RWPE2 (cell line): Measurements from ENCODE around the gene MUSTN1.

Experiments used
- ATAC-seq: fragments of 200-7000 bp; cut with Tn5 transposase; 3 replicates; pipeline ENCODE4 v1.9.1; 2021; ENCODE audit warnings: low read depth
- DNase-seq: peaks from one replicate; pipeline ENCODE4 v3.0.0-alpha.2; 2020; ENCODE audit warnings: low spot score
- H3K27ac ChIP-seq: fragments of 450-650 bp; 2 replicates; pipeline ENCODE4 v1.5.1; 2017; ENCODE audit warnings: mild to moderate bottlenecking; ENCODE audit not compliant: poor library complexity, severe bottlenecking
- H3K27me3 ChIP-seq: fragments of 250-450 bp; sonication (Bioruptor Pico); 2 replicates; pipeline ENCODE4 v1.5.1; 2021; ENCODE audit warnings: mild to moderate bottlenecking, moderate library complexity; ENCODE audit not compliant: insufficient read depth, poor library complexity, severe bottlenecking
- H3K36me3 ChIP-seq: fragments of 250-450 bp; sonication (Bioruptor Pico); 2 replicates; pipeline ENCODE4 v1.5.1; 2020; ENCODE audit warnings: low read depth, mild to moderate bottlenecking, moderate library complexity
- H3K4me1 ChIP-seq: fragments of 250-450 bp; sonication (Bioruptor Pico); 2 replicates; pipeline ENCODE4 v1.5.1; 2021; ENCODE audit warnings: mild to moderate bottlenecking, moderate library complexity; ENCODE audit not compliant: insufficient read depth, poor library complexity, severe bottlenecking
- H3K4me3 ChIP-seq: fragments of 250-450 bp; sonication (Bioruptor Pico); 2 replicates; pipeline ENCODE4 v1.5.1; 2021; ENCODE audit warnings: mild to moderate bottlenecking, moderate library complexity; ENCODE audit not compliant: severe bottlenecking
- H3K9me3 ChIP-seq: fragments of 250-450 bp; sonication (Bioruptor Pico); 2 replicates; pipeline ENCODE4 v1.5.1; 2021; ENCODE audit warnings: mild to moderate bottlenecking, moderate library complexity; ENCODE audit not compliant: severe bottlenecking
- CTCF ChIP-seq: fragments of 450-650 bp; IDR thresholded peaks from one replicate; pipeline ENCODE4 v1.5.1; 2017; ENCODE audit warnings: mild to moderate bottlenecking, moderate library complexity; ENCODE audit not compliant: poor library complexity, severe bottlenecking

MUSTN1 gene

GRCh38 chr3:52845157-52845556, 10.3 kb upstream of the MUSTN1 start:
- Histone ChIP-seq H3K9me3 (no peaks in the 10 kb centered on the region), H3K27me3 (no peaks in the 10 kb centered on the region), H3K4me1 (no peaks in the 10 kb centered on the region), H3K36me3 (0 out of 2 replicates have a peak, but pooled peaks cover 5% of the 10 kb centered on the region), H3K4me3 (no peak overlapping the region), H3K27ac (no peak overlapping the region)
- DNase-seq (no peak), ATAC-seq (no peak)
- TF ChIP-seq CTCF: no peak

GRCh38 chr3:52844290-52844975, 9.6 kb upstream of the MUSTN1 start:
- Histone ChIP-seq H3K36me3 (0 out of 2 replicates have a peak, but pooled peaks cover 5% of the 10 kb centered on the region), H3K4me1 (no peaks in the 10 kb centered on the region), H3K27ac (no peak overlapping the region), H3K9me3 (no peaks in the 10 kb centered on the region), H3K4me3 (no peak overlapping the region), H3K27me3 (no peaks in the 10 kb centered on the region)
- ATAC-seq: no peak
- DNase-seq: no peak
- TF ChIP-seq CTCF: no peak

GRCh38 chr3:52843881-52844280, 9.1 kb upstream of the MUSTN1 start:
- DNase-seq: no peak
- no peaks in the 10 kb centered on the region for H3K27me3 ChIP-seq
- no peak overlapping the region for H3K27ac ChIP-seq
- 0 out of 2 replicates have a peak, but pooled peaks cover 3% of the 10 kb centered on the region for H3K36me3 ChIP-seq
- TF ChIP-seq CTCF: no peak
- no peaks in the 10 kb centered on the region for H3K4me1 ChIP-seq
- no peak overlapping the region for H3K4me3 ChIP-seq
- no peaks in the 10 kb centered on the region for H3K9me3 ChIP-seq
- ATAC-seq: no peak

- TF ChIP-seq CTCF: no peak
- no peaks in the 10 kb centered on the region for H3K36me3 ChIP-seq
- H3K27me3 ChIP-seq: no peaks in the 10 kb centered on the region
- no peak overlapping the region for H3K27ac ChIP-seq
- no peaks in the 10 kb centered on the region for H3K9me3 ChIP-seq
- no peak for ATAC-seq
- no peak for DNase-seq
- no peaks in the 10 kb centered on the region for H3K4me1 ChIP-seq
- no peak overlapping the region for H3K4me3 ChIP-seq
These were observed 8.5 kb upstream of the MUSTN1 start for GRCh38 chr3:52843108-52843865.

GRCh38 chr3:52842424-52842823, 7.6 kb upstream of the MUSTN1 start:
- H3K36me3 ChIP-seq: no peaks in the 10 kb centered on the region
- ATAC-seq: no peak
- no peaks in the 10 kb centered on the region for H3K9me3 ChIP-seq
- H3K4me3 ChIP-seq: no peak overlapping the region
- no peak for DNase-seq
- H3K27ac ChIP-seq: no peak overlapping the region
- no peaks in the 10 kb centered on the region for H3K27me3 ChIP-seq
- H3K4me1 ChIP-seq: no peaks in the 10 kb centered on the region
- no peak for TF ChIP-seq CTCF
